Fibroblast of pulmonary artery (primary cell): ENCODE results near the gene PHAX.
"Not testable (repeated sequence)": the region's sequence is repeated elsewhere in the genome, so short reads cannot be mapped to it uniquely, and the experiment has no call there.

Experiments
- DNase-seq: peaks from one replicate; pipeline ENCODE4 v3.0.0-alpha.2; 2010; ENCODE audit warnings: low read depth
- H3K4me3 ChIP-seq: replicated peaks from 2 replicates; pipeline ENCODE4 v1.5.1; 2011; ENCODE audit warnings: low read depth, mild to moderate bottlenecking, control low read depth, low read length, moderate library complexity
- TF ChIP-seq, protein P1 (sequence below): IDR thresholded peaks from 2 replicates; pipeline ENCODE4 v1.5.1; 2011; ENCODE audit warnings: mild to moderate bottlenecking, control low read depth, low read length, inconsistent platforms; ENCODE audit errors: missing control alignments

PHAX gene, protein sequence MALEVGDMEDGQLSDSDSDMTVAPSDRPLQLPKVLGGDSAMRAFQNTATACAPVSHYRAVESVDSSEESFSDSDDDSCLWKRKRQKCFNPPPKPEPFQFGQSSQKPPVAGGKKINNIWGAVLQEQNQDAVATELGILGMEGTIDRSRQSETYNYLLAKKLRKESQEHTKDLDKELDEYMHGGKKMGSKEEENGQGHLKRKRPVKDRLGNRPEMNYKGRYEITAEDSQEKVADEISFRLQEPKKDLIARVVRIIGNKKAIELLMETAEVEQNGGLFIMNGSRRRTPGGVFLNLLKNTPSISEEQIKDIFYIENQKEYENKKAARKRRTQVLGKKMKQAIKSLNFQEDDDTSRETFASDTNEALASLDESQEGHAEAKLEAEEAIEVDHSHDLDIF

DNA sequence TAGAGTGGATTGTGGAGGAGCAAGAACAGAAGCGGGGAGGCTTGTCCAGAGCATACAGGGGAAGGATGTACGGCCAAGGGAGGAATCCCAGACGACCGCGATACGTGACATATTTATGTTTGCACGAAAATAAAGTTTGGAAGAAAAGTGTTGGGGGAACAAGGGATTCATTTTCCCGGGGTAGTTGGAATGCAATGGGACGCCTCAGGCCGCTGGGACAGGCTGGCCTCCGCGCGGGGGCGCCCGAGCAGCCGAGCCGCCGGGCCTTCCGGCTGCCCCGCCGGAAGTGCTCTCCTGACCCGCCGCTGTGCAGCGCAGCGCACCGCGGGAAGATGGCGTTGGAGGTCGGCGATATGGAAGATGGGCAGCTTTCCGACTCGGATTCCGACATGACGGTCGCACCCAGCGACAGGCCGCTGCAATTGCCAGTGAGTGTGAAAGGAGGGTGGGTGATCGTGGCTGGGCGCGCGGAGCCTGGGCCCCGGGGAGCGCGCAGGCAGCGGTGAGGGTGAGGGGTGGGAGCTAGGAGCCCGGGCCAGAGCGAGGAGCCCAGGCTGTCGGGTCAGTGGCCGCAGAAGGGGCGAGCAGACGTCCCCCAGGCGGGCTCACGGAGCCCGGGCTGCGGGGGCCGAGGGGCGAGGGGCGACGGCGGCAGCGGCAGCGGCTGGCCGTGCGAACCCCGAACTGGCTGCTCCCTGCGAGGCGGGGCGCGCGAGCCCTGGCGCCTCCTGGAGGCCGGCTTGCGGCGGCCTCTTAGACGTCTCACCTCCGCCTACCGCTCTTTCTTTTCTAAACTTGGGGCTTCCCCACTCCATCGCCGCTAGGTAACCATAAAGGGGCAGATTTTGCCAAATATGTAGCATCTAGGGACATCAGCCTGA, at the start of gene PHAX:
Gene PHAX, plus strand, starts transcription at position 317 of the 881 bp plus-strand sequence. Its CDS starts 16 bp downstream, at position 333.
- H3K4me3 ChIP-seq = peak within 1 kb of the TSS; percentile 94
- TF ChIP-seq, protein P1, sequence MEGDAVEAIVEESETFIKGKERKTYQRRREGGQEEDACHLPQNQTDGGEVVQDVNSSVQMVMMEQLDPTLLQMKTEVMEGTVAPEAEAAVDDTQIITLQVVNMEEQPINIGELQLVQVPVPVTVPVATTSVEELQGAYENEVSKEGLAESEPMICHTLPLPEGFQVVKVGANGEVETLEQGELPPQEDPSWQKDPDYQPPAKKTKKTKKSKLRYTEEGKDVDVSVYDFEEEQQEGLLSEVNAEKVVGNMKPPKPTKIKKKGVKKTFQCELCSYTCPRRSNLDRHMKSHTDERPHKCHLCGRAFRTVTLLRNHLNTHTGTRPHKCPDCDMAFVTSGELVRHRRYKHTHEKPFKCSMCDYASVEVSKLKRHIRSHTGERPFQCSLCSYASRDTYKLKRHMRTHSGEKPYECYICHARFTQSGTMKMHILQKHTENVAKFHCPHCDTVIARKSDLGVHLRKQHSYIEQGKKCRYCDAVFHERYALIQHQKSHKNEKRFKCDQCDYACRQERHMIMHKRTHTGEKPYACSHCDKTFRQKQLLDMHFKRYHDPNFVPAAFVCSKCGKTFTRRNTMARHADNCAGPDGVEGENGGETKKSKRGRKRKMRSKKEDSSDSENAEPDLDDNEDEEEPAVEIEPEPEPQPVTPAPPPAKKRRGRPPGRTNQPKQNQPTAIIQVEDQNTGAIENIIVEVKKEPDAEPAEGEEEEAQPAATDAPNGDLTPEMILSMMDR = peak; percentile 52
- peak; percentile 81 for DNase-seq

DNA sequence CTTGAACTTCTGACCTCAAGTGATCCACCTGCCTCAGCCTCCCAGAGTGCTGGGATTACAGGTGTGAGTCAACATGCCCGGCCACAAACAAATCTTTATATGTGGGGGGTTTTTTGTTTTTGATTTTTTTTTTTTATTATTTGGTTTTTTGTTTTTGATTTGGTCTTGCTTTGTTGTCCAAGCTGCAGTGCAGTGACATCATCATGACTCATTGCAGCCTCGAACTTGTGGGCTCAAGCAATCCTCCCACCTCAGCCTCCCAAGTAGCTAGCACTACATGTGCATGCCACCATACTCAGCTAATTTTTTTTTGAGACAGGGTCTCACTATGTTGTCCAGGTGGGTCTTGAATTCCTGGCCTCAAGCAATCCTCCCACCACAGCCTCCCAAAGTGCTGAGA, 48.1 kb upstream of the PHAX start:
- TF ChIP-seq, protein P1 = no peak
- H3K4me3 ChIP-seq = no peak overlapping the region
- no peak for DNase-seq

DNA sequence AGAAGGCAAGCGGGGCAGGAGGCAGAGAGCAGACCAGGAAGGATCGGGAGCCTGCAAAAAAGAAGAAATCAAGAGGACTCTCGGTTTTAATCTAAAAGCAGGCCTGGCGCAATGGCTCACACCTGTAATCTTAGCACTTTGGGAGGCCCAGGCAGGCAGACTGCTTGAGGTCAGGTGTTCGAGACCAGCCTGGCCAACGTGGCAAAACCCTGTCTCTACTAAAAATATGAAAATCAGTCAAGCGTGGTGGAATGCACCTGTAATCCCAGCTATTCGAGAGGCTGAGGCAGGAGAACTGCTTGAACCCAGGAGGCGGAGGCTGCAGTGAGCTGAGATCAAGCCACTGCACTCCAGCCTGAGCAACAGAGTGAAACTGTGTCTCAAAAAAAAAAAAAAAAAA, 45.6 kb upstream of the PHAX start:
- not testable (repeated sequence) for DNase-seq, H3K4me3 ChIP-seq

DNA sequence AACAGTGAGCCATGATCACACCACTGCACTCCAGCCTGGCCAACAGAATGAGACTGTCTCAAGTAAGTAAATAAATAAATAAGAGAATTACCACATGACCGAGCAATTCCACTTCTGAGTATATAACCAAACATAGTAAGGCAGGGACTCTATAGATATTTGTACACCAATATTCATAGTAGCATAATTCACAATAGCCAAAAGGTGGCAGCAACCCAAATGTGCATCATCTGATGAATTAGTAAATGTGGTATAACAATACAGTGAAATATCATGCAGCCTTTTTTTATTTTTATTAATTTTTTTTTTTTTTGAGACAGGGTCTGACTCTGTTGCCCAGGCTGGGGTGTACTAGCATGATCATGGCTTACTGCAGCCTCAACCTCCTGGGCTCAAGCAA, 38.8 kb upstream of the PHAX start:
- no peak overlapping the region for H3K4me3 ChIP-seq
- TF ChIP-seq, protein P1 = no peak
- DNase-seq = peak; percentile 4

DNA sequence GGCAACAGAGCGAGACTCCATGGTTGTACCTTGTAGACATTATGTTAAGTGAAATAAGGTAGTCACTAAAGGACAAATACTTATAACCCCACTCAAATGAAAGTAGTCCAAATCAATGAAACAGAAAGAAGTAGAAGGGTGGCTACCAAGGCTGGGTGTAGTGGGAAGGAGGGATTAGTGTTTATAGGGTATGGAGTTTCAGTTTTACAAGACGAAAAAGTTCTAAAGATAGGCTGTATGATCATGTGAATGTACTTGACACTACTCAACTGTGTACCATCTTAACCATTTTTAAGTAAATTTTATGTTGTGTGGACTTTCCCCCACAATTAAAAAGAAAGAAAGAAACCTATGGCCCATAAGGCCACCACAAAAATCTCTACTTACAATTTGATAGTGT, 37.9 kb upstream of the PHAX start:
- TF ChIP-seq, protein P1 = no peak
- no peak overlapping the region for H3K4me3 ChIP-seq
- DNase-seq = no peak

DNA sequence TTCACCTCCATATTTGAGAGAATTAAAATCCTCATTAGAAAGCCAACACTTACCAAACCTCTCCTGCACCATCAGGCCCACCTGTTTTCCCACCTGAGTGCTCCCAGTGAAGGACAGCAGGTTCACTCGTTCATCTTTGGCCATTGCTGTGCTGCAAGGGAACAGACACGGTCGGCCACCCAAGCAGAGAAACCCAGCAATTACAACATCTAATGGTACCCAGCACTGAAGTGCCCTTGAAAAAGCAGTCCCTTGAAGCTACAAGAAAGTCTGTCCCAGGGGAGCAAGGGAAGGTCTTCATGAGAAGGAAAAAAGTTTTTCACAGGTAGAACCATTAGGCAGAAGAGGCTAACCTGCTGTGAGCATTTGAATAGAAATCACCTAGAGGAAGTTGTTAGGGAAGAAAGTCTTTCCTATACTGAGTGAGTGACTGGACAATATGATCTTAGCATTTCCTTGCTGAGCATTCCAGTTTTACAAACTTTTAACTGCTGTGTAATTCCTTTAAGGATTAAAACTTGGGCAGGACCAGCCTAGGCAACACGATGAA, 32.5 kb upstream of the PHAX start:
- DNase-seq = no peak
- TF ChIP-seq, protein P1 = no peak

DNA sequence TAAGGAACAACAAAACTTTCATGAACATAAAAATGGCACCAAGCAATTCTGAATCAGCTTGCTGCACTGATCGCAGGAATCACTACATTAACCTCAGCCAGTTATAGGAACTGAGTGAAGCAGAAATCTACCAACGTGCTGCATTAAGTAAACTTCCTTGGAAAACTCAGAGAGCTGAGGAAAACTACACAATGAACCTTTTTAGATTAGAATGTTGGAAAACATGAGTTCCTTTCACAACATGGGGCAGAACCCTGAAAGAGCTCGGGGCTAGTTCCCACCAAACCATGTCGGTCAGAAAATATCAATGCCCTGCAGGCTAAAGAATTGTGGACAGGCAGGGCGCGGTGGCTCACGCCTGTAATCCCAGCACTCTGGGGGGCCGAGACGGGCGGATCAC, 25.1 kb upstream of the PHAX start:
- no peak overlapping the region for H3K4me3 ChIP-seq
- TF ChIP-seq, protein P1 = no peak
- DNase-seq = no peak

More for the DNA sequence above, 32.5 kb upstream of the PHAX start:
- H3K4me3 ChIP-seq = no peak overlapping the region
